SK-N-SH treated with all-trans-retinoic acid at 6 μM for 48 hours (cell line): Measurements from ENCODE around the gene HOXA7.

Experiments used
- ATAC-seq: fragments of 200-7000 bp; cut with Tn5 transposase; 3 replicates; pipeline ENCODE4 v1.9.1; 2020; ENCODE audit warnings: mild to moderate bottlenecking, moderate library complexity
- ARNTL ChIP-seq: fragments of 450-650 bp; formaldehyde crosslinking; IDR thresholded peaks from 2 replicates; pipeline ENCODE4 v1.5.0; 2020; ENCODE audit warnings: low read depth, mild to moderate bottlenecking, moderate library complexity, borderline replicate concordance
- BACH2 ChIP-seq: fragments of 250-450 bp; sonication (Bioruptor Pico); IDR thresholded peaks from 2 replicates; pipeline ENCODE4 v1.9.0; 2021; ENCODE audit warnings: mild to moderate bottlenecking, borderline replicate concordance
- CSDC2 ChIP-seq: fragments of 250-450 bp; sonication (Bioruptor Pico); IDR thresholded peaks from 2 replicates; pipeline ENCODE4 v1.5.0; 2020; ENCODE audit warnings: mild to moderate bottlenecking, moderate library complexity
- GLIS3 ChIP-seq: fragments of 250-450 bp; sonication (Bioruptor Pico); IDR thresholded peaks from 2 replicates; pipeline ENCODE4 v1.5.0; 2020; ENCODE audit warnings: mild to moderate bottlenecking, moderate library complexity
- ISL1 ChIP-seq: fragments of 250-450 bp; sonication (Bioruptor Pico); IDR thresholded peaks from 2 replicates; pipeline ENCODE4 v2.1.2; 2022; ENCODE audit warnings: mild to moderate bottlenecking, moderate library complexity
- OSR1 ChIP-seq: fragments of 250-450 bp; sonication (Bioruptor Pico); IDR thresholded peaks from 2 replicates; pipeline ENCODE4 v1.8.0; 2022; ENCODE audit warnings: moderate library complexity, mild to moderate bottlenecking, inconsistent platforms
- PPARA ChIP-seq: fragments of 250-450 bp; sonication (Bioruptor Pico); IDR thresholded peaks from 2 replicates; pipeline ENCODE4 v1.5.0; 2020; ENCODE audit warnings: mild to moderate bottlenecking, borderline replicate concordance
- RARB ChIP-seq: fragments of 250-450 bp; sonication (Bioruptor Pico); IDR thresholded peaks from 2 replicates; pipeline ENCODE4 v1.8.0; 2021; ENCODE audit warnings: mild to moderate bottlenecking, moderate library complexity
- SNAI2 ChIP-seq: fragments of 250-450 bp; sonication (Bioruptor Pico); IDR thresholded peaks from 2 replicates; pipeline ENCODE4 v1.5.0; 2020; ENCODE audit warnings: mild to moderate bottlenecking, moderate library complexity
- TCF4 ChIP-seq: fragments of 250-450 bp; sonication (Bioruptor Pico); IDR thresholded peaks from 2 replicates; pipeline ENCODE4 v1.8.0; 2021; ENCODE audit warnings: mild to moderate bottlenecking, moderate library complexity, borderline replicate concordance
- TOX ChIP-seq: fragments of 250-450 bp; sonication (Bioruptor Pico); IDR thresholded peaks from 2 replicates; pipeline ENCODE4 v1.8.0; 2021; ENCODE audit warnings: mild to moderate bottlenecking, moderate library complexity, borderline replicate concordance
- TSHZ2 ChIP-seq: fragments of 250-450 bp; sonication (Bioruptor Pico); IDR thresholded peaks from 2 replicates; pipeline ENCODE4 v1.5.0; 2020; ENCODE audit warnings: mild to moderate bottlenecking, moderate library complexity
- ZC3H10 ChIP-seq: fragments of 250-450 bp; sonication (Bioruptor Pico); IDR thresholded peaks from 2 replicates; pipeline ENCODE4 v1.5.1; 2021; ENCODE audit warnings: mild to moderate bottlenecking, moderate library complexity
- ZFP3 ChIP-seq: fragments of 250-450 bp; sonication (Bioruptor Pico); IDR thresholded peaks from 2 replicates; pipeline ENCODE4 v1.5.0; 2020; ENCODE audit warnings: mild to moderate bottlenecking, moderate library complexity
- ZFP30 ChIP-seq: fragments of 450-650 bp; formaldehyde crosslinking; IDR thresholded peaks from 2 replicates; pipeline ENCODE4 v1.5.0; 2022; ENCODE audit warnings: mild to moderate bottlenecking, moderate library complexity
- ZNF565 ChIP-seq: fragments of 450-650 bp; formaldehyde crosslinking; conservative IDR thresholded peaks from 2 replicates; pipeline ENCODE4 v1.5.0; 2020; ENCODE audit warnings: low read depth, mild to moderate bottlenecking, moderate library complexity
- ZNF70 ChIP-seq: fragments of 450-650 bp; formaldehyde crosslinking; IDR thresholded peaks from 2 replicates; pipeline ENCODE4 v1.5.0; 2020; ENCODE audit warnings: mild to moderate bottlenecking, moderate library complexity
- ZNF8 ChIP-seq: fragments of 450-650 bp; formaldehyde crosslinking; IDR thresholded peaks from 2 replicates; pipeline ENCODE4 v1.5.0; 2020; ENCODE audit warnings: mild to moderate bottlenecking, moderate library complexity
- TF ChIP-seq, protein P1 (sequence below): fragments of 250-450 bp; sonication (Bioruptor Pico); IDR thresholded peaks from 2 replicates; pipeline ENCODE4 v1.8.0; 2021; ENCODE audit warnings: low read depth, mild to moderate bottlenecking, moderate library complexity, borderline replicate concordance
- TF ChIP-seq, protein P2 (sequence below): fragments of 250-450 bp; sonication (Bioruptor Pico); IDR thresholded peaks from 2 replicates; pipeline ENCODE4 v1.8.0; 2020; ENCODE audit warnings: mild to moderate bottlenecking, moderate library complexity, borderline replicate concordance
- TF ChIP-seq, protein P3 (sequence below): fragments of 250-450 bp; sonication (Bioruptor Pico); IDR thresholded peaks from 2 replicates; pipeline ENCODE4 v1.5.1; 2021; ENCODE audit warnings: mild to moderate bottlenecking, moderate library complexity

The HOXA7 gene

DNA sequence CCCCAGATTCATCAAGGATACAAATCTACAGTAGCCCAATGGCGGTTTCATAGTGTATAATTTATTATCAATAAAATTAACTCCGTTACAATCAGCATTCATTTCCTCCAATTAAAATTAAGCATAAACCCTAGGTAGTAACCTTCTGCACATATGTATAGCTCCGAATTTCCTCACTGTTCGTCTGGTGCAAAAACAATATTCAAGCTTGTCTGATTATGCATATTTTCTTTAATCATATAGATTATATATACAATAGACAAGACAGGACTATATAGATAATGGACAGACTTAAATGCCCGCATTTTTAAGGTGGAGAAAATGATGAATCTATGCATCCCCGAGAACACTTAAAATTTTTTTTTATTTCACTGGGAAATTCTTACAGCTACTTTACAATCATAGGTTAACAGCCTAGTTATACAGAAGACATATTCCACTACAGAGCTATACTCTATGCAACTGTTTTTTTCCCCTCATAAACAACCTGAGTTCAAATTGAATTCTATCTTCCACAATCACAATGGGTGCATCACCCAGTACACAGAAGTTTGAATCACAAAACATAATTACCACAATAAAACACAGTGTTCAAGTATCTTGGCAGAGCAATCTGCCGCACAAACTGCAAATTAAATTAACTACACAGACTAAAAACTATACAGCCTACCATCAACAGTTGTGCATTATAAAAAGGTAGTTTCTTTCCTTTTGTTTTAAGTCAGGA lies 6.2 kb upstream of the HOXA7 start:
- TF ChIP-seq TCF4 (CRISPR knock-in tag): no peak
- ATAC-seq: no peak

GRCh38 chr7:27161721-27162560 lies 5.5 kb upstream of the HOXA7 start:
- no peak for ATAC-seq

GRCh38 chr7:27161214-27161720 lies 4.8 kb upstream of the HOXA7 start:
- ATAC-seq: no peak
- TF ChIP-seq CSDC2 (CRISPR knock-in tag) (no peak), ZNF70 (CRISPR knock-in tag) (no peak), SNAI2 (CRISPR knock-in tag) (no peak), ZNF8 (CRISPR knock-in tag) (no peak), ZFP30 (CRISPR knock-in tag) (no peak), OSR1 (CRISPR knock-in tag) (no peak), ZNF565 (CRISPR knock-in tag) (no peak), GLIS3 (no peak), ARNTL (no peak), ZFP3 (CRISPR knock-in tag) (no peak), TSHZ2 (CRISPR knock-in tag) (no peak), BACH2 (no peak), ISL1 (CRISPR knock-in tag) (no peak), RARB (CRISPR knock-in tag) (no peak), PPARA (CRISPR knock-in tag) (no peak), TCF4 (CRISPR knock-in tag) (no peak)
- TF ChIP-seq, protein P1, sequence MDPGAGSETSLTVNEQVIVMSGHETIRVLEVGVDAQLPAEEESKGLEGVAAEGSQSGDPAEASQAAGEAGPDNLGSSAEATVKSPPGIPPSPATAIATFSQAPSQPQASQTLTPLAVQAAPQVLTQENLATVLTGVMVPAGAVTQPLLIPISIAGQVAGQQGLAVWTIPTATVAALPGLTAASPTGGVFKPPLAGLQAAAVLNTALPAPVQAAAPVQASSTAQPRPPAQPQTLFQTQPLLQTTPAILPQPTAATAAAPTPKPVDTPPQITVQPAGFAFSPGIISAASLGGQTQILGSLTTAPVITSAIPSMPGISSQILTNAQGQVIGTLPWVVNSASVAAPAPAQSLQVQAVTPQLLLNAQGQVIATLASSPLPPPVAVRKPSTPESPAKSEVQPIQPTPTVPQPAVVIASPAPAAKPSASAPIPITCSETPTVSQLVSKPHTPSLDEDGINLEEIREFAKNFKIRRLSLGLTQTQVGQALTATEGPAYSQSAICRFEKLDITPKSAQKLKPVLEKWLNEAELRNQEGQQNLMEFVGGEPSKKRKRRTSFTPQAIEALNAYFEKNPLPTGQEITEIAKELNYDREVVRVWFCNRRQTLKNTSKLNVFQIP (CRISPR knock-in tag): no peak
- TF ChIP-seq, protein P2, sequence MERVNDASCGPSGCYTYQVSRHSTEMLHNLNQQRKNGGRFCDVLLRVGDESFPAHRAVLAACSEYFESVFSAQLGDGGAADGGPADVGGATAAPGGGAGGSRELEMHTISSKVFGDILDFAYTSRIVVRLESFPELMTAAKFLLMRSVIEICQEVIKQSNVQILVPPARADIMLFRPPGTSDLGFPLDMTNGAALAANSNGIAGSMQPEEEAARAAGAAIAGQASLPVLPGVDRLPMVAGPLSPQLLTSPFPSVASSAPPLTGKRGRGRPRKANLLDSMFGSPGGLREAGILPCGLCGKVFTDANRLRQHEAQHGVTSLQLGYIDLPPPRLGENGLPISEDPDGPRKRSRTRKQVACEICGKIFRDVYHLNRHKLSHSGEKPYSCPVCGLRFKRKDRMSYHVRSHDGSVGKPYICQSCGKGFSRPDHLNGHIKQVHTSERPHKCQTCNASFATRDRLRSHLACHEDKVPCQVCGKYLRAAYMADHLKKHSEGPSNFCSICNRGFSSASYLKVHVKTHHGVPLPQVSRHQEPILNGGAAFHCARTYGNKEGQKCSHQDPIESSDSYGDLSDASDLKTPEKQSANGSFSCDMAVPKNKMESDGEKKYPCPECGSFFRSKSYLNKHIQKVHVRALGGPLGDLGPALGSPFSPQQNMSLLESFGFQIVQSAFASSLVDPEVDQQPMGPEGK (CRISPR knock-in tag): no peak

More at GRCh38 chr7:27161721-27162560, 5.5 kb upstream of the HOXA7 start:
- TF ChIP-seq BACH2: no peak

GRCh38 chr7:27160546-27161213 lies 4.2 kb upstream of the HOXA7 start:
- peak; percentile 85 for ATAC-seq
- no peak for TF ChIP-seq TCF4 (CRISPR knock-in tag)
- no peak for TF ChIP-seq TSHZ2 (CRISPR knock-in tag)
- no peak for TF ChIP-seq RARB (CRISPR knock-in tag)
- no peak for TF ChIP-seq ISL1 (CRISPR knock-in tag)
- TF ChIP-seq OSR1 (CRISPR knock-in tag): no peak
- no peak for TF ChIP-seq ZC3H10
- TF ChIP-seq ZFP30 (CRISPR knock-in tag): no peak
- TF ChIP-seq ARNTL: no peak
- TF ChIP-seq, protein P3, sequence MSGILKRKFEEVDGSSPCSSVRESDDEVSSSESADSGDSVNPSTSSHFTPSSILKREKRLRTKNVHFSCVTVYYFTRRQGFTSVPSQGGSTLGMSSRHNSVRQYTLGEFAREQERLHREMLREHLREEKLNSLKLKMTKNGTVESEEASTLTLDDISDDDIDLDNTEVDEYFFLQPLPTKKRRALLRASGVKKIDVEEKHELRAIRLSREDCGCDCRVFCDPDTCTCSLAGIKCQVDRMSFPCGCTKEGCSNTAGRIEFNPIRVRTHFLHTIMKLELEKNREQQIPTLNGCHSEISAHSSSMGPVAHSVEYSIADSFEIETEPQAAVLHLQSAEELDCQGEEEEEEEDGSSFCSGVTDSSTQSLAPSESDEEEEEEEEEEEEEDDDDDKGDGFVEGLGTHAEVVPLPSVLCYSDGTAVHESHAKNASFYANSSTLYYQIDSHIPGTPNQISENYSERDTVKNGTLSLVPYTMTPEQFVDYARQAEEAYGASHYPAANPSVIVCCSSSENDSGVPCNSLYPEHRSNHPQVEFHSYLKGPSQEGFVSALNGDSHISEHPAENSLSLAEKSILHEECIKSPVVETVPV (CRISPR knock-in tag): no peak
- no peak for TF ChIP-seq GLIS3
- no peak for TF ChIP-seq TOX (CRISPR knock-in tag)
